Mucosa of rectum (tissue), 2 donors: Measurements from ENCODE around the gene RIPPLY1.
"Not testable (repeated sequence)": the region's sequence is repeated elsewhere in the genome, so short reads cannot be mapped to it uniquely, and the experiment has no call there.

Experiments
- H3K27ac ChIP-seq, 2 donors: one replicate each; pipeline ENCODE4 v1.7.0; 2013; ENCODE audit warnings: inconsistent platforms in 2 of 2, low read depth in 2 of 2, low read length in 2 of 2
- H3K27me3 ChIP-seq, 2 donors: one replicate each; pipeline ENCODE4 v1.7.0; 2013; ENCODE audit warnings: low read length in 2 of 2; ENCODE audit not compliant: control insufficient read depth in 2 of 2, insufficient read depth in 2 of 2
- H3K36me3 ChIP-seq, 2 donors: one replicate each; pipeline ENCODE4 v1.7.0; 2013; ENCODE audit warnings: low read length in 2 of 2; ENCODE audit not compliant: control insufficient read depth in 2 of 2, insufficient read depth in 2 of 2
- H3K4me1 ChIP-seq, 2 donors: one replicate each; pipeline ENCODE4 v1.7.0; 2013; ENCODE audit warnings: low read length in 2 of 2, mild to moderate bottlenecking in 1 of 2; ENCODE audit not compliant: control insufficient read depth in 2 of 2, insufficient read depth in 2 of 2
- H3K4me3 ChIP-seq, 2 donors: one replicate each; pipeline ENCODE4 v1.7.0; 2013; ENCODE audit warnings: low read length in 2 of 2
- H3K9ac ChIP-seq, 2 donors: one replicate each; pipeline ENCODE4 v1.7.0; 2013; ENCODE audit warnings: low read length in 2 of 2, low read depth in 1 of 2, mild to moderate bottlenecking in 1 of 2
- H3K9me3 ChIP-seq, 2 donors: one replicate each; pipeline ENCODE4 v1.7.0; 2013; ENCODE audit warnings: low read length in 2 of 2; ENCODE audit not compliant: control insufficient read depth in 2 of 2
- donor health status: healthy.
- donor health status: Normal muscosa, but diverticular disease.

The RIPPLY1 gene

GRCh38 chrX:106898462-106898861 is 4.7 kb downstream of the RIPPLY1 start:
- no peaks in the 10 kb centered on the region for H3K36me3 ChIP-seq
- peaks cover 2 to 4% of the 10 kb centered on the region in 2 donors for H3K27me3 ChIP-seq
- no peak overlapping the region for H3K9ac ChIP-seq
- H3K27ac ChIP-seq: no peak overlapping the region
- H3K4me1 ChIP-seq: no peaks in the 10 kb centered on the region
- H3K9me3 ChIP-seq: no peaks in the 10 kb centered on the region
- no peak overlapping the region for H3K4me3 ChIP-seq

- H3K36me3 ChIP-seq: no peaks in the 10 kb centered on the region
- H3K27me3 ChIP-seq: peaks cover 2 to 4% of the 10 kb centered on the region in 2 donors
- H3K9ac ChIP-seq: no peak overlapping the region
- H3K4me3 ChIP-seq: no peak overlapping the region
- H3K4me1 ChIP-seq: no peaks in the 10 kb centered on the region
- no peak overlapping the region for H3K27ac ChIP-seq
- H3K9me3 ChIP-seq: no peaks in the 10 kb centered on the region
Observed at GRCh38 chrX:106897259-106897658, 5.9 kb downstream of the RIPPLY1 start.

- no peaks in the 10 kb centered on the region for H3K36me3 ChIP-seq
- H3K27me3 ChIP-seq: peaks cover 2 to 4% of the 10 kb centered on the region in 2 donors
Observed at GRCh38 chrX:106894978-106895452, 8.1 kb downstream of the RIPPLY1 start.

GRCh38 chrX:106894392-106894909 is 8.7 kb downstream of the RIPPLY1 start:
- Histone ChIP-seq H3K36me3 (no peaks in the 10 kb centered on the region), H3K9me3 (no peaks in the 10 kb centered on the region)

More at GRCh38 chrX:106894978-106895452, 8.1 kb downstream of the RIPPLY1 start:
- Histone ChIP-seq H3K4me1 (no peaks in the 10 kb centered on the region), H3K4me3 (no peak overlapping the region), H3K27ac (no peak overlapping the region), H3K9me3 (no peaks in the 10 kb centered on the region), H3K9ac (no peak overlapping the region)

GRCh38 chrX:106891762-106892460 is 11.2 kb downstream of the RIPPLY1 start:
- Histone ChIP-seq H3K9ac (no peak overlapping the region), H3K9me3 (no peaks in the 10 kb centered on the region), H3K27ac (no peak overlapping the region), H3K36me3 (no peaks in the 10 kb centered on the region), H3K4me1 (no peaks in the 10 kb centered on the region), H3K27me3 (peaks cover 0 to 2% of the 10 kb centered on the region in 2 donors), H3K4me3 (no peak overlapping the region)

More at GRCh38 chrX:106894392-106894909, 8.7 kb downstream of the RIPPLY1 start:
- Histone ChIP-seq H3K9ac (no peak overlapping the region), H3K4me1 (no peaks in the 10 kb centered on the region), H3K27me3 (peaks cover 2 to 4% of the 10 kb centered on the region in 2 donors), H3K27ac (no peak overlapping the region), H3K4me3 (no peak overlapping the region)

GRCh38 chrX:106889468-106889867 is 13.7 kb downstream of the RIPPLY1 start:
- H3K27me3 ChIP-seq: no peaks in the 10 kb centered on the region
- H3K4me1 ChIP-seq: no peaks in the 10 kb centered on the region
- no peak overlapping the region for H3K27ac ChIP-seq
- H3K9ac ChIP-seq: no peak overlapping the region
- no peaks in the 10 kb centered on the region for H3K36me3 ChIP-seq
- no peak overlapping the region for H3K4me3 ChIP-seq
- H3K9me3 ChIP-seq: no peaks in the 10 kb centered on the region

GRCh38 chrX:106875151-106875550 is 28.0 kb downstream of the RIPPLY1 start:
- H3K27ac ChIP-seq: no peak overlapping the region
- no peak overlapping the region for H3K4me3 ChIP-seq
- H3K4me1 ChIP-seq: no peaks in the 10 kb centered on the region
- no peak overlapping the region for H3K9ac ChIP-seq
- H3K9me3 ChIP-seq: no peaks in the 10 kb centered on the region
- H3K27me3 ChIP-seq: no peaks in the 10 kb centered on the region
- H3K36me3 ChIP-seq: peaks cover 0 to 7% of the 10 kb centered on the region in 2 donors

GRCh38 chrX:106874075-106874474 is 29.1 kb downstream of the RIPPLY1 start:
- no peak overlapping the region for H3K27ac ChIP-seq
- H3K9ac ChIP-seq: no peak overlapping the region
- H3K4me1 ChIP-seq: no peaks in the 10 kb centered on the region
- H3K36me3 ChIP-seq: peaks cover 0 to 7% of the 10 kb centered on the region in 2 donors
- H3K9me3 ChIP-seq: no peaks in the 10 kb centered on the region
- no peak overlapping the region for H3K4me3 ChIP-seq
- H3K27me3 ChIP-seq: no peaks in the 10 kb centered on the region

GRCh38 chrX:106872796-106873195 is 30.3 kb downstream of the RIPPLY1 start:
- H3K27me3 ChIP-seq, H3K9ac ChIP-seq, H3K27ac ChIP-seq, H3K4me3 ChIP-seq, H3K9me3 ChIP-seq, H3K4me1 ChIP-seq, H3K36me3 ChIP-seq: not testable (repeated sequence)

GRCh38 chrX:106863697-106864096 is 39.4 kb downstream of the RIPPLY1 start:
- Histone ChIP-seq H3K27ac (no peak overlapping the region), H3K27me3 (peaks cover 4 to 7% of the 10 kb centered on the region in 2 donors), H3K4me1 (no peaks in the 10 kb centered on the region), H3K4me3 (no peak overlapping the region), H3K9ac (no peak overlapping the region), H3K36me3 (no peaks in the 10 kb centered on the region), H3K9me3 (peaks cover 0 to 3% of the 10 kb centered on the region in 2 donors)
